H1 (cell line): ENCODE results near the gene FAM210A. TPM values are rescaled to one million over a fixed set of nuclear protein-coding genes. Genes with fewer than 3 reads are reported as not detected.

Experiments used
- CTCF ChIA-PET: fragments of 300-600 bp; sonication (Branson Sonifier 250); formaldehyde crosslinking; loops from one replicate; lab custom pipeline; 2021; ENCODE audit not compliant: partially characterized antibody; lab: Charles Lee
- POLR2A ChIA-PET: fragments of 300-600 bp; sonication (Branson Sonifier 250); formaldehyde crosslinking; loops from one replicate; lab custom pipeline; 2021; ENCODE audit warnings: inconsistent platforms; ENCODE audit not compliant: partially characterized antibody; lab: Charles Lee
- DNase-seq, 2 experiments: peaks; one replicate each; pipeline versions ENCODE4 v3.0.0 to v3.0.0-alpha.2; 2010 to 2022; ENCODE audit warnings: low spot score in 2 of 2, low read depth in 1 of 2, mixed read lengths in 1 of 2
- FAIRE-seq: peaks from 2 replicates; lab custom pipeline; 2011; peaks lifted over from hg19 to GRCh38; lab: Jason Lieb, UNC
- H2AFZ ChIP-seq: 2 replicates; pipeline ENCODE4 v1.8.1; 2012; ENCODE audit warnings: low read length, inconsistent platforms
- H2AK5ac ChIP-seq: 2 replicates; pipeline ENCODE4 v1.6.1; 2013; ENCODE audit warnings: low read depth, low read length
- H2BK120ac ChIP-seq: replicated peaks from 2 replicates; pipeline ENCODE3; 2013; ENCODE audit warnings: low read depth, low read length, inconsistent platforms
- H2BK12ac ChIP-seq: 2 replicates; pipeline ENCODE4 v1.6.1; 2013; ENCODE audit warnings: low read depth, low read length
- H2BK15ac ChIP-seq: 2 replicates; pipeline ENCODE4 v1.6.1; 2013; ENCODE audit warnings: low read length
- H2BK20ac ChIP-seq: 2 replicates; pipeline ENCODE4 v1.6.1; 2013; ENCODE audit warnings: low read length
- H2BK5ac ChIP-seq: 2 replicates; pipeline ENCODE4 v1.6.1; 2013; ENCODE audit warnings: low read depth, low read length
- H3K14ac ChIP-seq: 2 replicates; pipeline ENCODE4 v1.6.1; 2013; ENCODE audit warnings: inconsistent platforms; ENCODE audit not compliant: insufficient read length
- H3K18ac ChIP-seq: 2 replicates; pipeline ENCODE4 v1.6.1; 2013; ENCODE audit warnings: low read length; ENCODE audit errors: extremely low read depth
- H3K23ac ChIP-seq: 2 replicates; pipeline ENCODE4 v1.6.1; 2013; ENCODE audit warnings: inconsistent platforms; ENCODE audit not compliant: insufficient read length
- H3K23me2 ChIP-seq: 2 replicates; pipeline ENCODE4 v1.6.1; 2013; ENCODE audit warnings: low read depth, low read length
- H3K27ac ChIP-seq: 2 replicates; pipeline ENCODE4 v1.6.1; 2011; ENCODE audit warnings: low read depth, low read length, inconsistent platforms
- H3K27me3 ChIP-seq, 4 experiments: replicated peaks in 1 of 4; 1 replicate in 1 of 4; 2 replicates in 3 of 4; pipeline versions ENCODE4 v1.6.1 to v1.8.1; 2011 to 2013; ENCODE audit warnings: low read length in 3 of 4, mild to moderate bottlenecking in 3 of 4, inconsistent platforms in 2 of 4, mixed read lengths in 2 of 4, moderate library complexity in 1 of 4; ENCODE audit not compliant: control insufficient read depth in 3 of 4, insufficient read depth in 3 of 4; ENCODE audit errors: extremely low read depth in 1 of 4
- H3K36me3 ChIP-seq, 4 experiments: 2 replicates each; pipeline versions ENCODE4 v1.6.1 to v1.8.1; 2011 to 2013; ENCODE audit warnings: mild to moderate bottlenecking in 4 of 4, low read length in 3 of 4, moderate library complexity in 2 of 4, control low read depth in 1 of 4, inconsistent platforms in 1 of 4; ENCODE audit not compliant: insufficient read depth in 4 of 4, control insufficient read depth in 2 of 4
- H3K4ac ChIP-seq: replicated peaks from 2 replicates; pipeline ENCODE3; 2013; ENCODE audit warnings: low read length, low read depth, mixed read lengths, inconsistent platforms; ENCODE audit not compliant: insufficient read length
- H3K4me1 ChIP-seq, 4 experiments: replicated peaks in 1 of 4; 1 replicate in 1 of 4; 2 replicates in 3 of 4; pipeline versions ENCODE4 v1.6.1 to v1.8.1; 2011 to 2013; ENCODE audit warnings: low read length in 3 of 4, inconsistent platforms in 2 of 4, mixed read lengths in 1 of 4; ENCODE audit not compliant: insufficient read depth in 4 of 4, control insufficient read depth in 3 of 4
- H3K4me2 ChIP-seq, 2 experiments: 2 replicates each; pipeline versions ENCODE4 v1.6.1 to v1.8.1; 2011 to 2013; ENCODE audit warnings: low read depth in 2 of 2, low read length in 2 of 2, control low read depth in 1 of 2, inconsistent platforms in 1 of 2, mild to moderate bottlenecking in 1 of 2; ENCODE audit not compliant: insufficient read depth in 1 of 2
- H3K4me3 ChIP-seq, 4 experiments: fragments of 200-600, 300-600 bp in 1 of 4; sonication (generic), shearing (Covaris generic), sonication (Bioruptor Twin) in 1 of 4; 2 replicates each; pipeline versions ENCODE4 v1.5.1 to v1.8.1; 2011 to 2016; ENCODE audit warnings: low read length in 4 of 4, low read depth in 3 of 4, control low read depth in 2 of 4, inconsistent platforms in 2 of 4, mild to moderate bottlenecking in 2 of 4, mixed read lengths in 1 of 4, moderate library complexity in 1 of 4; ENCODE audit not compliant: insufficient read depth in 2 of 4; ENCODE audit errors: extremely low read depth in 1 of 4
- H3K56ac ChIP-seq: replicated peaks from 2 replicates; pipeline ENCODE3; 2013; ENCODE audit warnings: low read depth, mild to moderate bottlenecking, mixed read lengths, low read length, inconsistent platforms; ENCODE audit not compliant: insufficient read length
- H3K79me1 ChIP-seq: 2 replicates; pipeline ENCODE4 v1.6.1; 2013; ENCODE audit warnings: low read depth, low read length, control low read depth
- H3K79me2 ChIP-seq, 2 experiments: 2 replicates each; pipeline versions ENCODE4 v1.6.1 to v1.8.1; 2012 to 2013; ENCODE audit warnings: low read length in 2 of 2, mild to moderate bottlenecking in 2 of 2, inconsistent platforms in 1 of 2; ENCODE audit not compliant: insufficient read depth in 2 of 2, control insufficient read depth in 1 of 2
- H3K9ac ChIP-seq, 4 experiments: replicated peaks in 1 of 4; 1 replicate in 1 of 4; 2 replicates in 3 of 4; pipeline versions ENCODE4 v1.6.1 to v1.8.1; 2011 to 2013; ENCODE audit warnings: low read depth in 3 of 4, low read length in 3 of 4, control low read depth in 2 of 4, mild to moderate bottlenecking in 2 of 4, moderate library complexity in 2 of 4, inconsistent platforms in 1 of 4; ENCODE audit errors: extremely low read depth in 1 of 4
- H3K9me3 ChIP-seq, 2 experiments: 2 replicates each; pipeline versions ENCODE4 v1.6.1 to v1.8.1; 2012 to 2013; ENCODE audit warnings: mild to moderate bottlenecking in 2 of 2, moderate library complexity in 2 of 2, control low read depth in 1 of 2, inconsistent platforms in 1 of 2, low read depth in 1 of 2, low read length in 1 of 2, mixed read lengths in 1 of 2; ENCODE audit not compliant: insufficient read depth in 2 of 2
- H4K20me1 ChIP-seq, 2 experiments: replicated peaks in 1 of 2; 2 replicates each; pipeline versions ENCODE3 to v1.8.1; 2011 to 2013; ENCODE audit warnings: inconsistent platforms in 2 of 2, low read length in 2 of 2, mild to moderate bottlenecking in 1 of 2; ENCODE audit not compliant: insufficient read depth in 2 of 2, control insufficient read depth in 1 of 2
- H4K5ac ChIP-seq: 2 replicates; pipeline ENCODE4 v1.6.1; 2013; ENCODE audit warnings: low read length, low read depth, mixed read lengths, inconsistent platforms; ENCODE audit not compliant: insufficient read length
- H4K8ac ChIP-seq: 2 replicates; pipeline ENCODE4 v1.8.0; 2013; ENCODE audit warnings: mild to moderate bottlenecking, moderate library complexity, low read length, inconsistent platforms; ENCODE audit not compliant: insufficient read depth; ENCODE audit errors: extremely low read depth
- H4K91ac ChIP-seq: replicated peaks from 2 replicates; pipeline ENCODE3; 2013; ENCODE audit warnings: low read length, mixed read lengths, inconsistent platforms; ENCODE audit not compliant: insufficient read length
- BRCA1 ChIP-seq: IDR thresholded peaks from 2 replicates; pipeline ENCODE4 v1.6.1; 2012; ENCODE audit warnings: low read depth, low read length, improper control_type of control experiment
- CBX8 ChIP-seq: fragments of 300-800, 300-1000 bp; sonication (generic); IDR thresholded peaks from 2 replicates; pipeline ENCODE4 v1.7.1; 2016; ENCODE audit warnings: low read depth, low read length, borderline replicate concordance
- CHD2 ChIP-seq: IDR thresholded peaks from 2 replicates; pipeline ENCODE4 v1.6.1; 2012; ENCODE audit warnings: low read length, improper control_type of control experiment
- CREB1 ChIP-seq: IDR thresholded peaks from 2 replicates; pipeline ENCODE4 v1.6.1; 2012; ENCODE audit warnings: inconsistent platforms
- EP300 ChIP-seq, 2 experiments: IDR thresholded peaks; 1 replicate in 1 of 2; 2 replicates in 1 of 2; pipeline ENCODE4 v1.6.1; 2011 to 2012; ENCODE audit warnings: low read depth in 2 of 2, low read length in 2 of 2, mild to moderate bottlenecking in 2 of 2, borderline replicate concordance in 1 of 2, inconsistent platforms in 1 of 2, moderate library complexity in 1 of 2
- HDAC6 ChIP-seq: IDR thresholded peaks from one replicate; pipeline ENCODE4 v1.7.1; 2012; ENCODE audit warnings: low read depth, mild to moderate bottlenecking, inconsistent platforms, low read length, moderate library complexity
- JUN ChIP-seq: IDR thresholded peaks from 2 replicates; pipeline ENCODE4 v1.6.1; 2011; ENCODE audit warnings: low read depth, mild to moderate bottlenecking, improper control_type of control experiment, low read length
- KDM5A ChIP-seq: fragments of 200-600 bp; IDR thresholded peaks from 2 replicates; pipeline ENCODE4 v1.7.1; 2012; ENCODE audit warnings: mild to moderate bottlenecking, low read length, inconsistent platforms, mixed read lengths
- POLR2A ChIP-seq, 2 experiments: IDR thresholded peaks; 1 replicate in 1 of 2; 2 replicates in 1 of 2; pipeline ENCODE4 v1.6.1; 2011; ENCODE audit warnings: low read depth in 2 of 2, low read length in 2 of 2, mild to moderate bottlenecking in 2 of 2; ENCODE audit errors: control extremely low read depth in 1 of 2
- RXRA ChIP-seq: IDR thresholded peaks from 2 replicates; pipeline ENCODE4 v1.6.1; 2011; ENCODE audit warnings: low read depth, mild to moderate bottlenecking, low read length, moderate library complexity; ENCODE audit not compliant: insufficient read depth
- SIRT6 ChIP-seq: IDR thresholded peaks from one replicate; pipeline ENCODE4 v1.7.1; 2012; ENCODE audit warnings: low read length, inconsistent platforms
- WGBS, 2 experiments: shearing (Covaris generic) in 1 of 2; methylation state at CpG; one replicate each; pipeline versions ENCODE4 v1.1.6 to v1.1.7; 2013 to 2015; ENCODE audit warnings: low lambda C conversion rate in 2 of 2, mixed read lengths in 2 of 2, inconsistent platforms in 1 of 2, low coverage in 1 of 2, missing lambda C conversion rate in 1 of 2; ENCODE audit not compliant: insufficient replicate concordance in 2 of 2, insufficient coverage in 1 of 2, insufficient read length in 1 of 2; ENCODE audit errors: extremely low coverage in 1 of 2, missing lambda C conversion rate in 1 of 2; 5-methylcytosine and 5-hydroxymethylcytosine counted together
- polyA plus RNA-seq, 7 experiments: library from polyadenylated mRNA; depleted of rRNA in 3 of 7; stranded (reverse) in 5 of 7; unstranded in 2 of 7; fragments of >200 nt in 5 of 7; fragments of 200-250 nt in 2 of 7; gene quantifications; 1 replicate in 5 of 7; 2 replicates in 1 of 7; 4 replicates in 1 of 7; pipeline versions ENCODE4 v1.2.1 to v1.2.3, GENCODE V29; 2011 to 2013; ENCODE audit warnings: missing spikeins in 2 of 7, mixed read lengths in 2 of 7
- total RNA-seq: library from RNA; stranded (reverse); fragmentation: NEBNext Ultra II Directional; extraction: Animal tissue kit (Norgen Biotek cat#: 25700); gene quantifications from 2 replicates; pipeline ENCODE4 v1.2.1, GENCODE V29; 2021

Gene FAM210A
- total and polyA plus RNA-seq, 2 of the 8 experiments (the other 6 are each of a cell fraction or from before 2014, with no cell fraction given): 8.2 to 25.4 TPM

DNA sequence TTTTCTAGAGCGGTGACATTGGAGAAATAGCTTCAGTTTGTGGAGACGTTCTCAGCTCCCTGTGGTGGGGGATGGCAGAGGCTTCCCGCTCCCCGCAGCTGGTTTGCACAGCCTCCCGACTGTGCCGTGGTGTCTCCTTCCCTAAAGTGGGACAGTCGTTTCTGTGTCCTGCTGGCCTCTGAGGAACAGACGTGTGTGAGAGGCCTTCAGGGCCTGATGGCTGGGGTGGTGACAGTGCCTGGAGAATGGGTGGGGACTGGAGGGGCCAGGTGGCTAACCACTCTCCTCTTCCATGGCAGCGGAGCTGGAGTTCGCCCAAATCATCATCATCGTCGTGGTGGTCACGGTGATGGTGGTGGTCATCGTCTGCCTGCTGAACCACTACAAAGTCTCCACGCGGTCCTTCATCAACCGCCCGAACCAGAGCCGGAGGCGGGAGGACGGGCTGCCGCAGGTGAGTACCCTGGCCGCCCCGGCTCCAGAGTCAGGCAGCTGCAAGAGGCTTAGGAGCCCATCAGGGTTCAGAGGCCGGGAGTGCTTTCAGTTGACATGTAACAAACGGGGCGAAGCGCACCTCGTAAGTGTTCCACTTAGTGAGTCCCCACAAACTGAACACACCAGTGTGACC, 105.4 kb downstream of the FAM210A start:
- no peaks in the 10 kb centered on the region for H3K9me3 ChIP-seq
- no peak overlapping the region for H2BK12ac ChIP-seq
- no peak overlapping the region for H2AK5ac ChIP-seq
- no peak overlapping the region for H3K23ac ChIP-seq
- ChIA-PET CTCF (interaction anchor here (1.4 to 3.7 kb wide), 2 partner anchors 9 to 63 kb away, joined by 7 to 14 read pairs; no protein-coding TSS in a partner anchor), POLR2A (no interaction called here)
- no peak overlapping the region for H3K27ac ChIP-seq
- no peak overlapping the region for H3K9ac ChIP-seq
- DNase-seq: no peak
- no peaks in the 10 kb centered on the region; the same call in 1 of the 2 replicates for H3K79me1 ChIP-seq
- H3K36me3 ChIP-seq: no peaks in the 10 kb centered on the region
- H4K91ac ChIP-seq: no peak overlapping the region
- no peak overlapping the region for H4K8ac ChIP-seq
- no peak overlapping the region for H2BK5ac ChIP-seq
- H2AFZ ChIP-seq: no peak overlapping the region
- H3K14ac ChIP-seq: no peak overlapping the region
- H3K23me2 ChIP-seq: no peaks in the 10 kb centered on the region
- 94% methylated on average over 22 of the region's 29 CpGs; no CpG with 5 or more reads in 1 of the 2 experiments for WGBS, 2 experiments
- H2BK120ac ChIP-seq: no peak overlapping the region
- H3K56ac ChIP-seq: no peak overlapping the region
- no peaks in the 10 kb centered on the region for H3K79me2 ChIP-seq
- H4K5ac ChIP-seq: no peak overlapping the region
- H3K27me3 ChIP-seq: no peaks in the 10 kb centered on the region
- H3K18ac ChIP-seq: no peak overlapping the region
- no peak overlapping the region for H3K4me2 ChIP-seq
- H2BK20ac ChIP-seq: no peak overlapping the region
- no peak overlapping the region for H3K4me3 ChIP-seq
- no peak for TF ChIP-seq EP300 (IDR thresholded peaks at IDR 0.05; ENCODE audit: borderline replicate concordance in 1 of 2, low read depth in 2 of 2, low read length in 2 of 2)
- TF ChIP-seq BRCA1: no peak
- TF ChIP-seq RXRA: no peak
- no peak for TF ChIP-seq KDM5A
- no peak for TF ChIP-seq CHD2
- no peak for TF ChIP-seq CBX8
- TF ChIP-seq CREB1: no peak
- TF ChIP-seq HDAC6: no peak
- TF ChIP-seq JUN: no peak
- no peak for TF ChIP-seq SIRT6
- no peak for TF ChIP-seq POLR2A (IDR thresholded peaks at IDR 0.05; ENCODE audit: control extremely low read depth in 1 of 2, low read depth in 2 of 2, low read length in 2 of 2)
- H2BK15ac ChIP-seq: no peak overlapping the region
- H3K4ac ChIP-seq: no peak overlapping the region
- no peaks in the 10 kb centered on the region for H3K4me1 ChIP-seq
- no peaks in the 10 kb centered on the region for H4K20me1 ChIP-seq
- no peak for FAIRE-seq
